ENCODE data around the gene INPP4A.

- TF ChIP-seq CTCF (IDR thresholded peaks at IDR 0.05) (no peak), EP300 (IDR thresholded peaks at IDR 0.05) (no peak), POLR2AphosphoS5 (IDR thresholded peaks at IDR 0.05) (no peak), POLR2A (IDR thresholded peaks at IDR 0.05) (no peak)
Observed at GRCh38 chr2:98588880-98589431, 144.3 kb downstream of the INPP4A start.
